Measurements from ENCODE around the gene CFHR2.
"Not testable (repeated sequence)": the region's sequence is repeated elsewhere in the genome, so short reads cannot be mapped to it uniquely, and the experiment has no call there.

GRCh38 chr1:196991919-196992651 is 48.5 kb downstream of the CFHR2 start:
- not testable (repeated sequence) for TF ChIP-seq POLR2A (IDR thresholded peaks at IDR 0.05; ENCODE audit: low read length); GATA1 (IDR thresholded peaks at IDR 0.05; ENCODE audit: low read depth, low read length)

Measured in erythroblast (primary cell).